ENCODE measurements around the gene TPM4.

GRCh38 chr19:16027528-16027927, 48.8 kb upstream of the TPM4 start:
- no peak for TF ChIP-seq REST (IDR thresholded peaks at IDR 0.05; ENCODE audit: unreplicated experiment)
- TF ChIP-seq CTCF (conservative IDR thresholded peaks at IDR 0.05; ENCODE audit: low read depth in 2 of 2): no peak
- no peak for TF ChIP-seq EZH2phosphoT487 (IDR thresholded peaks at IDR 0.05; ENCODE audit: unreplicated experiment)
- TF ChIP-seq EZH2 (IDR thresholded peaks at IDR 0.05; ENCODE audit: low read depth, unreplicated experiment): no peak
